Neural progenitor cell (in vitro differentiated cells): ENCODE data around the gene WNT8A.

Source experiments
- EZH2 ChIP-seq: fragments of 200-600 bp; sonication (generic); IDR thresholded peaks from 2 replicates; pipeline ENCODE4 v1.6.1; 2017; ENCODE audit warnings: antibody characterized with exemption, mild to moderate bottlenecking, moderate library complexity
- TF ChIP-seq, protein P1 (sequence below): fragments of 200-600 bp; sonication (generic); IDR thresholded peaks from 2 replicates; pipeline ENCODE4 v1.5.1; 2017; ENCODE audit warnings: antibody characterized with exemption, mild to moderate bottlenecking

GRCh38 chr5:138054847-138055558 lies 28.8 kb upstream of the WNT8A start:
- TF ChIP-seq, protein P1, sequence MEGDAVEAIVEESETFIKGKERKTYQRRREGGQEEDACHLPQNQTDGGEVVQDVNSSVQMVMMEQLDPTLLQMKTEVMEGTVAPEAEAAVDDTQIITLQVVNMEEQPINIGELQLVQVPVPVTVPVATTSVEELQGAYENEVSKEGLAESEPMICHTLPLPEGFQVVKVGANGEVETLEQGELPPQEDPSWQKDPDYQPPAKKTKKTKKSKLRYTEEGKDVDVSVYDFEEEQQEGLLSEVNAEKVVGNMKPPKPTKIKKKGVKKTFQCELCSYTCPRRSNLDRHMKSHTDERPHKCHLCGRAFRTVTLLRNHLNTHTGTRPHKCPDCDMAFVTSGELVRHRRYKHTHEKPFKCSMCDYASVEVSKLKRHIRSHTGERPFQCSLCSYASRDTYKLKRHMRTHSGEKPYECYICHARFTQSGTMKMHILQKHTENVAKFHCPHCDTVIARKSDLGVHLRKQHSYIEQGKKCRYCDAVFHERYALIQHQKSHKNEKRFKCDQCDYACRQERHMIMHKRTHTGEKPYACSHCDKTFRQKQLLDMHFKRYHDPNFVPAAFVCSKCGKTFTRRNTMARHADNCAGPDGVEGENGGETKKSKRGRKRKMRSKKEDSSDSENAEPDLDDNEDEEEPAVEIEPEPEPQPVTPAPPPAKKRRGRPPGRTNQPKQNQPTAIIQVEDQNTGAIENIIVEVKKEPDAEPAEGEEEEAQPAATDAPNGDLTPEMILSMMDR = no peak
- no peak for TF ChIP-seq EZH2
